DND-41 (cell line): ENCODE measurements around the gene FAM53B.

Experiments used
- ATAC-seq: fragments of 200-7000 bp; cut with Tn5 transposase; 3 replicates; pipeline ENCODE4 v1.9.1; 2021; ENCODE audit warnings: low read depth; ENCODE audit not compliant: insufficient read depth
- DNase-seq: peaks from one replicate; pipeline ENCODE4 v3.0.0-alpha.2; 2020
- H2AFZ ChIP-seq: 2 replicates; pipeline ENCODE4 v1.6.0; 2012; ENCODE audit warnings: low read depth, low read length
- H3K27ac ChIP-seq: 2 replicates; pipeline ENCODE4 v1.5.1; 2012; ENCODE audit warnings: low read length, inconsistent platforms
- H3K27me3 ChIP-seq: fragments of 200-600 bp; sonication (generic); 2 replicates; pipeline ENCODE4 v1.6.0; 2012; ENCODE audit warnings: low read length, mild to moderate bottlenecking, inconsistent platforms; ENCODE audit not compliant: insufficient read depth, poor library complexity
- H3K36me3 ChIP-seq: 2 replicates; pipeline ENCODE4 v1.5.1; 2012; ENCODE audit warnings: low read length, inconsistent platforms; ENCODE audit not compliant: insufficient read depth
- H3K4me1 ChIP-seq: 2 replicates; pipeline ENCODE4 v1.5.1; 2012; ENCODE audit warnings: mild to moderate bottlenecking, low read length; ENCODE audit not compliant: insufficient read depth
- H3K4me2 ChIP-seq: 2 replicates; pipeline ENCODE4 v1.6.0; 2012; ENCODE audit warnings: mild to moderate bottlenecking, moderate library complexity, low read length, inconsistent platforms; ENCODE audit not compliant: insufficient read depth
- H3K4me3 ChIP-seq, 2 experiments: fragments of 200-600 bp in 1 of 2; shearing (Covaris generic) in 1 of 2; 2 replicates each; pipeline ENCODE4 v1.5.1; 2012 to 2016; ENCODE audit warnings: inconsistent platforms in 2 of 2, low read length in 2 of 2, mild to moderate bottlenecking in 2 of 2, low read depth in 1 of 2, moderate library complexity in 1 of 2
- H3K79me2 ChIP-seq: 2 replicates; pipeline ENCODE4 v1.6.0; 2012; ENCODE audit warnings: low read length, inconsistent platforms; ENCODE audit not compliant: insufficient read depth
- H3K9ac ChIP-seq: 2 replicates; pipeline ENCODE4 v1.6.0; 2012; ENCODE audit warnings: low read depth, mild to moderate bottlenecking, inconsistent platforms, low read length, moderate library complexity
- H3K9me3 ChIP-seq: 2 replicates; pipeline ENCODE4 v1.5.1; 2012; ENCODE audit warnings: low read length, moderate library complexity, mild to moderate bottlenecking, inconsistent platforms; ENCODE audit not compliant: insufficient read depth, severe bottlenecking
- H4K20me1 ChIP-seq: 2 replicates; pipeline ENCODE4 v1.6.0; 2012; ENCODE audit warnings: low read length; ENCODE audit not compliant: insufficient read depth
- EZH2 ChIP-seq: IDR thresholded peaks from 3 replicates; pipeline ENCODE4 v1.6.1; 2012; ENCODE audit warnings: borderline replicate concordance, low read depth, mild to moderate bottlenecking, moderate library complexity, low read length, inconsistent platforms; ENCODE audit not compliant: severe bottlenecking
- TF ChIP-seq, protein P1 (sequence below): IDR thresholded peaks from 2 replicates; pipeline ENCODE4 v1.5.1; 2012; ENCODE audit warnings: borderline replicate concordance, low read length, moderate library complexity, mild to moderate bottlenecking; ENCODE audit not compliant: poor library complexity, severe bottlenecking; ENCODE audit errors: extremely low read depth

Gene FAM53B

GRCh38 chr10:124605856-124606812, 138.0 kb downstream of the FAM53B start:
- Histone ChIP-seq H3K27ac (peak overlapping the region; percentile 25; the same call in 1 of the 2 replicates), H3K9ac (no peak overlapping the region), H3K79me2 (peaks cover 7% of the 10 kb centered on the region; the same call in 1 of the 2 replicates), H3K4me1 (peaks cover 13% of the 10 kb centered on the region), H3K36me3 (peaks cover 11% of the 10 kb centered on the region), H3K4me3 (no peak overlapping the region), H3K4me2 (no peak overlapping the region), H3K9me3 (no peaks in the 10 kb centered on the region), H3K27me3 (no peaks in the 10 kb centered on the region), H2AFZ (no peak overlapping the region), H4K20me1 (0 out of 2 replicates have a peak, but pooled peaks cover 2% of the 10 kb centered on the region)
- no peak for DNase-seq
- no peak for TF ChIP-seq EZH2
- TF ChIP-seq, protein P1, sequence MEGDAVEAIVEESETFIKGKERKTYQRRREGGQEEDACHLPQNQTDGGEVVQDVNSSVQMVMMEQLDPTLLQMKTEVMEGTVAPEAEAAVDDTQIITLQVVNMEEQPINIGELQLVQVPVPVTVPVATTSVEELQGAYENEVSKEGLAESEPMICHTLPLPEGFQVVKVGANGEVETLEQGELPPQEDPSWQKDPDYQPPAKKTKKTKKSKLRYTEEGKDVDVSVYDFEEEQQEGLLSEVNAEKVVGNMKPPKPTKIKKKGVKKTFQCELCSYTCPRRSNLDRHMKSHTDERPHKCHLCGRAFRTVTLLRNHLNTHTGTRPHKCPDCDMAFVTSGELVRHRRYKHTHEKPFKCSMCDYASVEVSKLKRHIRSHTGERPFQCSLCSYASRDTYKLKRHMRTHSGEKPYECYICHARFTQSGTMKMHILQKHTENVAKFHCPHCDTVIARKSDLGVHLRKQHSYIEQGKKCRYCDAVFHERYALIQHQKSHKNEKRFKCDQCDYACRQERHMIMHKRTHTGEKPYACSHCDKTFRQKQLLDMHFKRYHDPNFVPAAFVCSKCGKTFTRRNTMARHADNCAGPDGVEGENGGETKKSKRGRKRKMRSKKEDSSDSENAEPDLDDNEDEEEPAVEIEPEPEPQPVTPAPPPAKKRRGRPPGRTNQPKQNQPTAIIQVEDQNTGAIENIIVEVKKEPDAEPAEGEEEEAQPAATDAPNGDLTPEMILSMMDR, result no peak
- peak; percentile 2; the same call in 1 of the 3 replicates for ATAC-seq

DNA sequence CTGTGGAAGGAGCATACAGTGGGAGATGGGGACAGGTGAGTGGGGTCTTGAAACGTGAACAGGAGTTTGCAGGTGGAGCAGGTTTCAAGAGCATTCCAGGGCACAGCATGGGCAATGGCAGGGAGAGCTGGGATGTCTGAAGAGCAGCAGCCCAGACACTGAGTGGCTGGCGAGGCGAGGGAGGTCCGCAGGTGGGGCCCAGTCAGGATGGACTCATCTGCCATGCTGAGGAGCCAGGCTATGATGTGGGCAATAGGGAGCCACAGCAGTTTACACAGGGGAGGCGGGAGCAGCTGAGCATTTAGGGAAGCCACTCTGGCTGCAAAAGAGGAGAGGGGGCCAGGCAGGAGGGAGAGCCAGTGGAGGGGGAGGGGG, 138.7 kb downstream of the FAM53B start:
- Histone ChIP-seq H3K79me2 (0 out of 2 replicates have a peak, but pooled peaks cover 4% of the 10 kb centered on the region), H3K36me3 (peaks cover 8% of the 10 kb centered on the region), H3K9ac (no peak overlapping the region), H3K27me3 (no peaks in the 10 kb centered on the region), H3K9me3 (no peaks in the 10 kb centered on the region), H3K4me3 (no peak overlapping the region), H3K4me1 (peaks cover 8% of the 10 kb centered on the region), H4K20me1 (0 out of 2 replicates have a peak, but pooled peaks cover 2% of the 10 kb centered on the region), H2AFZ (no peak overlapping the region), H3K4me2 (no peak overlapping the region), H3K27ac (no peak overlapping the region)
- DNase-seq (no peak), ATAC-seq (no peak)
- no peak for TF ChIP-seq EZH2
- TF ChIP-seq, protein P1, result no peak

GRCh38 chr10:124605001-124605370, 139.2 kb downstream of the FAM53B start:
- H3K9ac ChIP-seq, result no peak overlapping the region
- H3K4me1 ChIP-seq, result peaks cover 8% of the 10 kb centered on the region

More at GRCh38 chr10:124605001-124605370, 139.2 kb downstream of the FAM53B start:
- H2AFZ ChIP-seq, result no peak overlapping the region
- H3K27me3 ChIP-seq, result no peaks in the 10 kb centered on the region
- DNase-seq, result no peak
- no peak overlapping the region for H3K4me3 ChIP-seq
- no peaks in the 10 kb centered on the region for H3K9me3 ChIP-seq
- 0 out of 2 replicates have a peak, but pooled peaks cover 4% of the 10 kb centered on the region for H3K79me2 ChIP-seq
- no peak overlapping the region for H3K4me2 ChIP-seq
- H4K20me1 ChIP-seq, result 0 out of 2 replicates have a peak, but pooled peaks cover 2% of the 10 kb centered on the region
- H3K36me3 ChIP-seq, result peaks cover 6% of the 10 kb centered on the region
- ATAC-seq, result no peak
- TF ChIP-seq, protein P1, result no peak
- TF ChIP-seq EZH2, result no peak
- no peak overlapping the region for H3K27ac ChIP-seq
